Stimulated activated naive CD8-positive, alpha-beta T cell treated with anti-CD3 and anti-CD28 coated beads, Interleukin-15, amount 100 ng/mL, for 72 hours (primary cell): ENCODE measurements around the gene SYAP1.

ENCODE experiments used
- ATAC-seq: fragments of 150-1000 bp; cut with Tn5 transposase; 2 replicates; pipeline ENCODE4 v1.10.0; 2021; ENCODE audit warnings: mild to moderate bottlenecking, moderate library complexity
- DNase-seq, 2 donors: peaks; one replicate each; pipeline ENCODE4 v3.0.0; 2021 to 2022
- H3K27ac Mint-ChIP-seq, 2 donors: one replicate each; pipeline ENCODE4 v1.8.0; 2022; ENCODE audit warnings: mild to moderate bottlenecking in 2 of 2, mixed read lengths in 2 of 2, moderate library complexity in 2 of 2
- H3K27me3 Mint-ChIP-seq: one replicate; pipeline ENCODE4 v1.8.0; 2022; ENCODE audit warnings: mixed read lengths
- H3K4me1 Mint-ChIP-seq: one replicate; pipeline ENCODE4 v1.8.0; 2022; ENCODE audit warnings: mild to moderate bottlenecking, mixed read lengths
- H3K4me3 Mint-ChIP-seq, 2 donors: one replicate each; pipeline ENCODE4 v1.8.0; 2022; ENCODE audit warnings: mild to moderate bottlenecking in 2 of 2, mixed read lengths in 2 of 2, moderate library complexity in 1 of 2
- H3K9me3 Mint-ChIP-seq, 2 donors: one replicate each; pipeline ENCODE4 v1.8.0; 2022; ENCODE audit warnings: mixed read lengths in 2 of 2

Gene SYAP1

GRCh38 chrX:16785247-16786138, 66.1 kb downstream of the SYAP1 start:
- Mint-ChIP-seq H3K4me3 (peak overlapping the region; percentile 96 to 99), H3K27me3 (no peaks in the 10 kb centered on the region), H3K9me3 (no peaks in the 10 kb centered on the region), H3K4me1 (peaks cover 8% of the 10 kb centered on the region), H3K27ac (peak overlapping the region; percentile 35 to 90)
- ATAC-seq: no peak
- DNase-seq: peak in 1 of 2 donors; percentile 7

- H3K27me3 Mint-ChIP-seq: no peaks in the 10 kb centered on the region
- H3K27ac Mint-ChIP-seq: peak within 1 kb of the TSS; percentile 97 to 99
- H3K4me3 Mint-ChIP-seq: peak within 1 kb of the TSS; percentile 96 to 99
- no peaks in the 10 kb centered on the region for H3K9me3 Mint-ChIP-seq
- ATAC-seq (peak; percentile 98), DNase-seq (peak; percentile 87 to 95)
- peaks cover 8% of the 10 kb centered on the region for H3K4me1 Mint-ChIP-seq
Measured at GRCh38 chrX:16786139-16786790, 66.9 kb downstream of the SYAP1 start, which contains the start of gene TXLNG. TSS of gene TXLNG (plus strand) at chrX:16786466. CDS start at chrX:16786488, 22 bp downstream.

- H3K27ac Mint-ChIP-seq: peak overlapping the region; percentile 59 to 97
- peak; percentile 61 for ATAC-seq
- peak; percentile 45 for DNase-seq
Measured at GRCh38 chrX:16786791-16787735, 67.7 kb downstream of the SYAP1 start.

GRCh38 chrX:16788477-16788876, 69.1 kb downstream of the SYAP1 start:
- H3K4me1 Mint-ChIP-seq: peaks cover 8% of the 10 kb centered on the region
- DNase-seq (peak in 1 of 2 donors; percentile 28), ATAC-seq (no peak)
- peak overlapping the region in 1 of 2 donors; percentile 74 for H3K4me3 Mint-ChIP-seq
- H3K27ac Mint-ChIP-seq: peak overlapping the region in 1 of 2 donors; percentile 12
- H3K27me3 Mint-ChIP-seq: no peaks in the 10 kb centered on the region
- no peaks in the 10 kb centered on the region for H3K9me3 Mint-ChIP-seq

More at GRCh38 chrX:16786791-16787735, 67.7 kb downstream of the SYAP1 start:
- Mint-ChIP-seq H3K9me3 (no peaks in the 10 kb centered on the region), H3K27me3 (no peaks in the 10 kb centered on the region), H3K4me3 (peak overlapping the region; percentile 96 to 99), H3K4me1 (peaks cover 8% of the 10 kb centered on the region)

DNA sequence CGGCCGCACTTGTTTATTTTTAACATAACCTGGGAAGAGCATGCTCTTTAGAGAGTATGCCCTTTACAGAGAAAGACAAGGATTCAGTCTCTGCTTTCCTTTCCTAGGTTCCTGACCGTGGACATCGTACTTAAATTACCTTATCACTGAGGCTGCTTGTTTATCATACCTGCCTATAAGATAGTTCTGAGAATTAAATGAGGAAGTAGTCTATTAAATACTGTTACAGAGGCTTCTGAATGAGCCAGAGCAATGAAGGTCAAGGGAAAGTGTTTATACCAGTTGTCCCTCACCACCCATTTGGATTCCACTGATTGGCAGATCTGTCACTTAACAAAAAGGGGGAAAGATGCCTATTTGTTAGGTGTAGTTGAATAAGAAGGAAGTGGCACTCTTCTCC, 76.9 kb downstream of the SYAP1 start:
- Mint-ChIP-seq H3K4me1 (peaks cover 5% of the 10 kb centered on the region), H3K9me3 (no peaks in the 10 kb centered on the region), H3K27me3 (no peaks in the 10 kb centered on the region), H3K27ac (peak overlapping the region in 1 of 2 donors; percentile 19), H3K4me3 (no peak overlapping the region)
- DNase-seq: no peak
- ATAC-seq: no peak

DNA sequence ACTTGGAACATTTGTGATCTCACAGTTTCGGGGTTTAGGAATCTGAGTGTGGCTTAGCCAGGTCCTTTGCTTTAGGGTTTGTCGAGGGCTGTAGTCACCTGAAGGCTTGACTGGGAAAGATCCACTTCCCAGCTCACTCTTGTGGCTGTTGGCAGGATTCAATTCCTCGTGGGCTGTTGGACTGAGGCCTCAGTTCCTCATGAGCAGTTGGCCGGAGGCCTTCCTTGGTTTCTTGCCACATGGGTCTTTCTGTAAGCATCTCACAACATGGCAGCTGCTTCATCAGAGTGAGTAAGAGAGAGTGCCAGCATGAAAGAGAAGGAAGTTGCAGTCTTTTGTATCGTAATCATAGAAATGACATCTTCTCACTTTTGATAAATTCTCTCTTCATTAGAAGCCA, 77.9 kb downstream of the SYAP1 start:
- no peaks in the 10 kb centered on the region for H3K27me3 Mint-ChIP-seq
- H3K9me3 Mint-ChIP-seq: no peaks in the 10 kb centered on the region
- H3K4me1 Mint-ChIP-seq: peaks cover 5% of the 10 kb centered on the region
- H3K27ac Mint-ChIP-seq: no peak overlapping the region
- no peak for ATAC-seq
- DNase-seq: no peak
- H3K4me3 Mint-ChIP-seq: no peak overlapping the region

DNA sequence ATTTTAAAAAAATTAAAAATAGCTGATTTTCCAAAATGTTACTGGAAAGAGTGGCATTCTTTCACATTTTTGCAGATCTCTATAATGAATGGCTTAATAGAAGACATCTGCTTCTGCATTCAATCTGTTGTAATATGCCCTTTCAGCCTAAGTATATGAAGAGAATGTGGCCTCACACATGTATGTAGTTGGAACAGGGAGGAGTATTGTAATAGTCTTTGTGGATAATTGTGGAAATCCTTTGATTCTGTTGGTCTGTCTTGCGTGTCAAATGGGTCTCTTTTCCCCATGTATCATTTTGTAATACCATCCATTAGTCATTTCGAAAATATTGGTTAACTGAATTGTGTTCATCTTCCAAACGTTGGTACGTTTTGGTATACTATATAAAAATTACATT, 78.4 kb downstream of the SYAP1 start:
- DNase-seq: no peak
- H3K4me1 Mint-ChIP-seq: peaks cover 5% of the 10 kb centered on the region
- no peak for ATAC-seq
- no peak overlapping the region for H3K4me3 Mint-ChIP-seq
- no peaks in the 10 kb centered on the region for H3K27me3 Mint-ChIP-seq
- no peak overlapping the region for H3K27ac Mint-ChIP-seq
- no peaks in the 10 kb centered on the region for H3K9me3 Mint-ChIP-seq

GRCh38 chrX:16804923-16805464, 85.6 kb downstream of the SYAP1 start:
- H3K4me3 Mint-ChIP-seq: no peak overlapping the region
- H3K9me3 Mint-ChIP-seq: no peaks in the 10 kb centered on the region
- no peak for ATAC-seq
- H3K4me1 Mint-ChIP-seq: peaks cover 6% of the 10 kb centered on the region
- no peak for DNase-seq
- no peaks in the 10 kb centered on the region for H3K27me3 Mint-ChIP-seq
- no peak overlapping the region for H3K27ac Mint-ChIP-seq

DNA sequence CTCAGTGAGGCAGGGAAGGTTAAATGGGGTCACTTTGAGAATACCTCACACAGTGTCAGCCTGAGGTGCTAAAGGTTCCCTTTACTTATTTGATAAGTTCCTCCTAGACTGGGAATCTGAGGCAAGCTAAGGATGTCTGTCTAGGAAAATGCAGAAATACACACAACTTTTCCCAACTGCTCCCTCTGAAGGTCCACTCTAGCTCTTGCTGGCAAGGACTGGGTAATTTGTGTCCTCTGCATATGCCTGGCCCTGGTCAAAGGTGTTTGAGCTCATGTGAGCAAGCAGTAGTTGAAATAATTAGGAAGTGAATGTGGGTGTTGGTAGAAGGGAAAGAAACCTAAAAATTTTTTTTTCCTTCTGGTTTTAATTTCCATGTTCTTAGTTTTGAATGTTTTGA, 88.1 kb downstream of the SYAP1 start:
- Mint-ChIP-seq H3K4me3 (no peak overlapping the region), H3K4me1 (peaks cover 6% of the 10 kb centered on the region), H3K27ac (no peak overlapping the region), H3K27me3 (no peaks in the 10 kb centered on the region), H3K9me3 (no peaks in the 10 kb centered on the region)
- ATAC-seq (no peak), DNase-seq (no peak)

- Mint-ChIP-seq H3K27ac (peak overlapping the region in 1 of 2 donors; percentile 85), H3K4me3 (no peak overlapping the region), H3K9me3 (no peaks in the 10 kb centered on the region), H3K27me3 (no peaks in the 10 kb centered on the region), H3K4me1 (peaks cover 6% of the 10 kb centered on the region)
- ATAC-seq: no peak
- no peak for DNase-seq
Measured at GRCh38 chrX:16807976-16808542, 88.6 kb downstream of the SYAP1 start.

DNA sequence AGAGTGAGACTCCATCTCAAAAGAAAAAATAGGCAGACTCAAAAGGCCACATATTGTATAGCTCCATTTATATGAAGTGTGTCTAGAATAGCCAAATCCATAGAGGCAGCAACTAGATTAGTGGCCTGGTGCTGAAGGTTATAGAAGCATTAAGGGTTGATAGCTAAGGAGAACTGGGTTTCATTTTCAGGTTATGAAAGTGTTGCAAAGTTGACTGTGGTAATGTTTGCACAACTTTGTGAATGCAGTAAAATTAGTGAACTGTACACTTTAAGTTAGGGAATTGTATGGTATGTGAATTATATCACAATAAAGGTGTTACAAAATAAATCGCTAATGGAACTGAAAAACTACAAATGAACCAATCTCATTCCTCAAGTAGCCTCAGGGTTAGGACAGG, 95.2 kb downstream of the SYAP1 start:
- Mint-ChIP-seq H3K9me3 (no peaks in the 10 kb centered on the region), H3K4me1 (no peaks in the 10 kb centered on the region), H3K27me3 (no peaks in the 10 kb centered on the region), H3K27ac (no peak overlapping the region), H3K4me3 (no peak overlapping the region)
- ATAC-seq (no peak), DNase-seq (no peak)
